Embryonic facial prominence (tissue), 1 donor: ENCODE results near the gene AGBL4.

ENCODE experiments used
- DNase-seq: peaks from one replicate; pipeline ENCODE4 v3.0.0-alpha.2; 2016; ENCODE audit errors: extremely low spot score

Gene AGBL4

DNA sequence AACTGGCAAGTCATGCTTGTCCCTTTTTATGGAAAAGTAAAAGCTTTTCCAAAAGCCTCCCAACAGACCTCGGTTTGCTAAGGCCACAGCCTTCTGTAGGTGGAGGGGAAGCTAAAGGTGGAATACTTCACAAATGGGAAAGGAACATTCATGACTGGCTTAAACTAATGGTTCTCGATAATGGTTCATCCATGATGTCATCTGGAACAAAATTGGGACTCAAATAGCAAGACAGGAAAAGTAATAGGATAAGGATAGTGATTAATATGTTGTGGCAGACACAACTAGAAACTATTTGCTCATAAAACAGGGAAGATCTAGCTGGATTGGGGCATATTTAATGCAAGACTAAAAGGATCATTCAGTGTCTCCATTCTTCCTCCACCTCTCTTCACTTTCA lies 1535.0 kb downstream of the AGBL4 start:
- no peak for DNase-seq
